Ovary (tissue), 9 donors: Measurements from ENCODE around the gene MUC2. TPM values are rescaled to one million over a fixed set of nuclear protein-coding genes. Genes with fewer than 3 reads are reported as not detected.
A peak's percentile ranks its signal among the peaks of the same experiment; 100 is the strongest.

Source experiments
- DNase-seq, 5 donors: peaks; one replicate each; pipeline ENCODE4 v3.0.0-alpha.2; 2019 to 2020
- H3K27ac ChIP-seq, 2 donors: fragments of 200-600 bp; one replicate each; pipeline versions ENCODE4 v1.5.1 to v1.8.0; 2019 to 2022
- H3K27me3 ChIP-seq: fragments of 200-600 bp; one replicate; pipeline ENCODE4 v1.8.0; 2022
- H3K36me3 ChIP-seq: fragments of 200-600 bp; sonication (generic); one replicate; pipeline ENCODE4 v1.5.1; 2019
- H3K4me1 ChIP-seq: one replicate; pipeline ENCODE4 v1.8.1; 2013; ENCODE audit warnings: mild to moderate bottlenecking, moderate library complexity; ENCODE audit not compliant: insufficient read depth
- H3K4me3 ChIP-seq: fragments of 200-600 bp; sonication (generic); one replicate; pipeline ENCODE4 v1.5.1; 2017
- H3K9me3 ChIP-seq, 2 donors: fragments of 200-600 bp in 1 of 2; sonication (generic) in 1 of 2; one replicate each; pipeline versions ENCODE4 v1.5.1 to v1.8.1; 2013 to 2019; ENCODE audit warnings: mild to moderate bottlenecking in 1 of 2, moderate library complexity in 1 of 2
- CTCF ChIP-seq, 3 donors: fragments of 450-650 bp in 2 of 3; fragments of 200-600 bp in 1 of 3; IDR thresholded peaks; one replicate each; pipeline versions ENCODE4 v1.5.1 to v1.8.0; 2016 to 2022; ENCODE audit warnings: antibody characterized with exemption in 3 of 3, mild to moderate bottlenecking in 1 of 3
- EP300 ChIP-seq: sonication (generic); formaldehyde crosslinking; IDR thresholded peaks from one replicate; pipeline ENCODE4 v1.6.1; 2017; ENCODE audit warnings: antibody characterized with exemption
- POLR2A ChIP-seq: fragments of 450-650 bp; IDR thresholded peaks from one replicate; pipeline ENCODE4 v1.6.1; 2017; ENCODE audit warnings: antibody characterized with exemption, mild to moderate bottlenecking, moderate library complexity
- WGBS, 3 donors: extraction: QIAGEN DNeasy Blood & Tissue Kit in 1 of 3; methylation state at CpG; one replicate each; pipeline versions ENCODE4 v1.1.5 to v1.1.7; 2013 to 2017; 5-methylcytosine and 5-hydroxymethylcytosine counted together
- intact Hi-C, 4 donors: fragments of 100-400 bp; cut with DNase I; formaldehyde crosslinking; loops; one replicate each; pipeline versions ENCODE4 v1.11.0 to v1.15.1; 2022 to 2023
- polyA plus RNA-seq, 2 donors: library from polyadenylated mRNA; stranded (reverse); fragments of 200-250 nt in 1 of 2; fragments of 350-450 nt in 1 of 2; fragmentation: Illumina TruSeq in 1 of 2; extraction: RNeasy Lipid Tissue Mini Kit (QIAGEN cat#74804) in 1 of 2; gene quantifications; one replicate each; pipeline ENCODE4 v1.2.3, GENCODE V29; 2013 to 2014
- total RNA-seq, 7 donors: library from RNA; depleted of rRNA in 2 of 7; stranded (reverse); fragments of >200 nt in 2 of 7; fragmentation: NEBNext Ultra II Directional in 3 of 7; extraction: Animal tissue kit (Norgen Biotek cat#: 25700) in 3 of 7; gene quantifications; one replicate each; pipeline versions ENCODE4 v1.1.0 to v1.2.4, GENCODE V29; 2016 to 2023
- donor health status: DM: no; HTN: no; CAD: no; lungs with moderate emphysema.
- donor health status: DM: no; HTN: no; CAD: no.
- donor health status: Bipolar disorder and iron deficiency.
- donor health status: DM: yes; HTN: yes; CAD: no.
- donor health status: DM: no; HTN: no; CAD: no.
- donor health status: DM: yes; HTN: yes; CAD: no.

The MUC2 gene
- total and polyA plus RNA-seq, 9 donors: 0.02 to 3.3 (median 0.10) TPM; not detected in 4

- intact Hi-C loops: loop anchor here in 1 of 4 donors (5.0 kb wide), 1 partner anchor 192 kb away; no protein-coding TSS in a partner anchor
- WGBS, 3 donors: 68 to 77% (median 68%) methylated on average over 7 to 13 of the region's 13 CpGs
- no peaks in the 10 kb centered on the region for H3K36me3 ChIP-seq
- no peak overlapping the region for H3K27ac ChIP-seq
- H3K9me3 ChIP-seq: no peaks in the 10 kb centered on the region
- H3K27me3 ChIP-seq: no peaks in the 10 kb centered on the region
- no peaks in the 10 kb centered on the region for H3K4me1 ChIP-seq
- H3K4me3 ChIP-seq: no peak overlapping the region
- TF ChIP-seq CTCF (IDR thresholded peaks at IDR 0.05) (no peak), EP300 (no peak), POLR2A (no peak)
- DNase-seq: peak in 4 of 5 donors; percentile 7 to 25 (median 13)
These were observed 25.2 kb upstream of the MUC2 start for GRCh38 chr11:1049431-1049891.

GRCh38 chr11:1049911-1050580 is 24.6 kb upstream of the MUC2 start:
- DNase-seq: peak in 4 of 5 donors; percentile 5 to 32 (median 10)
- TF ChIP-seq CTCF (IDR thresholded peaks at IDR 0.05): no peak
- no peak for TF ChIP-seq EP300
- TF ChIP-seq POLR2A: no peak
- Histone ChIP-seq H3K27ac (no peak overlapping the region), H3K4me3 (no peak overlapping the region), H3K36me3 (no peaks in the 10 kb centered on the region), H3K9me3 (no peaks in the 10 kb centered on the region), H3K4me1 (no peaks in the 10 kb centered on the region), H3K27me3 (no peaks in the 10 kb centered on the region)
- WGBS, 3 donors: 66 to 70% (median 68%) methylated on average over 18 of the region's 18 CpGs
- intact Hi-C loops: loop anchor here in 2 of 4 donors (5.0 to 10.0 kb wide), 2 partner anchors 193 to 195 kb away; no protein-coding TSS in a partner anchor

GRCh38 chr11:1050581-1051355 is 23.9 kb upstream of the MUC2 start:
- no peaks in the 10 kb centered on the region for H3K9me3 ChIP-seq
- intact Hi-C loops: loop anchor here in 1 of 4 donors (10.0 kb wide), 1 partner anchor 196 kb away; no protein-coding TSS in a partner anchor
- TF ChIP-seq CTCF (IDR thresholded peaks at IDR 0.05): peak; percentile 25 to 73 (median 64)
- TF ChIP-seq POLR2A: no peak
- no peaks in the 10 kb centered on the region for H3K4me1 ChIP-seq
- H3K27ac ChIP-seq: no peak overlapping the region
- no peaks in the 10 kb centered on the region for H3K36me3 ChIP-seq
- DNase-seq: peak; percentile 51 to 78 (median 59)
- no peaks in the 10 kb centered on the region for H3K27me3 ChIP-seq
- 36 to 41% (median 40%) methylated on average over 36 to 39 of the region's 39 CpGs for WGBS, 3 donors
- H3K4me3 ChIP-seq: no peak overlapping the region

GRCh38 chr11:1051356-1052132 is 23.1 kb upstream of the MUC2 start:
- TF ChIP-seq EP300: no peak
- Histone ChIP-seq H3K27me3 (no peaks in the 10 kb centered on the region), H3K27ac (no peak overlapping the region), H3K4me3 (no peak overlapping the region), H3K9me3 (no peaks in the 10 kb centered on the region), H3K36me3 (no peaks in the 10 kb centered on the region), H3K4me1 (no peaks in the 10 kb centered on the region)
- WGBS, 3 donors: 60 to 76% (median 62%) methylated on average over 15 of the region's 15 CpGs
- intact Hi-C loops: loop anchor here in 1 of 4 donors (10.0 kb wide), 1 partner anchor 197 kb away; no protein-coding TSS in a partner anchor
- peak in 2 of 5 donors; percentile 15 to 31 for DNase-seq
